ENCODE measurements around the gene MYO3A. TPM values are rescaled to one million over a fixed set of nuclear protein-coding genes. Genes with fewer than 3 reads are reported as not detected.

MYO3A gene
- total and polyA plus RNA-seq, 2 experiments from 2014 or later, result 3.0 to 10.7 TPM

DNA sequence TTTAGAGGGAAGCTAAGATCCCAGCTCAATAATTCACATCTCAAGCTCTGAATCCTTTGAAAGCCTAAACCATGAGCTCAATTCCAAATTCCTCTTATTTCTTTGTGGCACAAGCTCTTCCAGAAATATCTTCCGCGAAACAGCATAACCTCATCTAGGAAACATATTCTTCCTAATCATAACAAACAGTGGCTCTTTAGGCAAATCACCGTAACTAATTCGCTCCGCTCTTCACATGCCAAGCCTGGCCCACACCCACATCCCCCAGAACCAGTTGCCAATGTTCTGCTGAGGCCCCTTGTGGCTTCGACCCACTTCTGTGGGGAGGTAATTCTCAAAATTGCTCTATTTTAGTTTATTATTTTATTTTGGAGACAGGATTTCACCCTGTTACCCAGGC is 301.7 kb downstream of the MYO3A start (continued):
- TF ChIP-seq, protein P1, sequence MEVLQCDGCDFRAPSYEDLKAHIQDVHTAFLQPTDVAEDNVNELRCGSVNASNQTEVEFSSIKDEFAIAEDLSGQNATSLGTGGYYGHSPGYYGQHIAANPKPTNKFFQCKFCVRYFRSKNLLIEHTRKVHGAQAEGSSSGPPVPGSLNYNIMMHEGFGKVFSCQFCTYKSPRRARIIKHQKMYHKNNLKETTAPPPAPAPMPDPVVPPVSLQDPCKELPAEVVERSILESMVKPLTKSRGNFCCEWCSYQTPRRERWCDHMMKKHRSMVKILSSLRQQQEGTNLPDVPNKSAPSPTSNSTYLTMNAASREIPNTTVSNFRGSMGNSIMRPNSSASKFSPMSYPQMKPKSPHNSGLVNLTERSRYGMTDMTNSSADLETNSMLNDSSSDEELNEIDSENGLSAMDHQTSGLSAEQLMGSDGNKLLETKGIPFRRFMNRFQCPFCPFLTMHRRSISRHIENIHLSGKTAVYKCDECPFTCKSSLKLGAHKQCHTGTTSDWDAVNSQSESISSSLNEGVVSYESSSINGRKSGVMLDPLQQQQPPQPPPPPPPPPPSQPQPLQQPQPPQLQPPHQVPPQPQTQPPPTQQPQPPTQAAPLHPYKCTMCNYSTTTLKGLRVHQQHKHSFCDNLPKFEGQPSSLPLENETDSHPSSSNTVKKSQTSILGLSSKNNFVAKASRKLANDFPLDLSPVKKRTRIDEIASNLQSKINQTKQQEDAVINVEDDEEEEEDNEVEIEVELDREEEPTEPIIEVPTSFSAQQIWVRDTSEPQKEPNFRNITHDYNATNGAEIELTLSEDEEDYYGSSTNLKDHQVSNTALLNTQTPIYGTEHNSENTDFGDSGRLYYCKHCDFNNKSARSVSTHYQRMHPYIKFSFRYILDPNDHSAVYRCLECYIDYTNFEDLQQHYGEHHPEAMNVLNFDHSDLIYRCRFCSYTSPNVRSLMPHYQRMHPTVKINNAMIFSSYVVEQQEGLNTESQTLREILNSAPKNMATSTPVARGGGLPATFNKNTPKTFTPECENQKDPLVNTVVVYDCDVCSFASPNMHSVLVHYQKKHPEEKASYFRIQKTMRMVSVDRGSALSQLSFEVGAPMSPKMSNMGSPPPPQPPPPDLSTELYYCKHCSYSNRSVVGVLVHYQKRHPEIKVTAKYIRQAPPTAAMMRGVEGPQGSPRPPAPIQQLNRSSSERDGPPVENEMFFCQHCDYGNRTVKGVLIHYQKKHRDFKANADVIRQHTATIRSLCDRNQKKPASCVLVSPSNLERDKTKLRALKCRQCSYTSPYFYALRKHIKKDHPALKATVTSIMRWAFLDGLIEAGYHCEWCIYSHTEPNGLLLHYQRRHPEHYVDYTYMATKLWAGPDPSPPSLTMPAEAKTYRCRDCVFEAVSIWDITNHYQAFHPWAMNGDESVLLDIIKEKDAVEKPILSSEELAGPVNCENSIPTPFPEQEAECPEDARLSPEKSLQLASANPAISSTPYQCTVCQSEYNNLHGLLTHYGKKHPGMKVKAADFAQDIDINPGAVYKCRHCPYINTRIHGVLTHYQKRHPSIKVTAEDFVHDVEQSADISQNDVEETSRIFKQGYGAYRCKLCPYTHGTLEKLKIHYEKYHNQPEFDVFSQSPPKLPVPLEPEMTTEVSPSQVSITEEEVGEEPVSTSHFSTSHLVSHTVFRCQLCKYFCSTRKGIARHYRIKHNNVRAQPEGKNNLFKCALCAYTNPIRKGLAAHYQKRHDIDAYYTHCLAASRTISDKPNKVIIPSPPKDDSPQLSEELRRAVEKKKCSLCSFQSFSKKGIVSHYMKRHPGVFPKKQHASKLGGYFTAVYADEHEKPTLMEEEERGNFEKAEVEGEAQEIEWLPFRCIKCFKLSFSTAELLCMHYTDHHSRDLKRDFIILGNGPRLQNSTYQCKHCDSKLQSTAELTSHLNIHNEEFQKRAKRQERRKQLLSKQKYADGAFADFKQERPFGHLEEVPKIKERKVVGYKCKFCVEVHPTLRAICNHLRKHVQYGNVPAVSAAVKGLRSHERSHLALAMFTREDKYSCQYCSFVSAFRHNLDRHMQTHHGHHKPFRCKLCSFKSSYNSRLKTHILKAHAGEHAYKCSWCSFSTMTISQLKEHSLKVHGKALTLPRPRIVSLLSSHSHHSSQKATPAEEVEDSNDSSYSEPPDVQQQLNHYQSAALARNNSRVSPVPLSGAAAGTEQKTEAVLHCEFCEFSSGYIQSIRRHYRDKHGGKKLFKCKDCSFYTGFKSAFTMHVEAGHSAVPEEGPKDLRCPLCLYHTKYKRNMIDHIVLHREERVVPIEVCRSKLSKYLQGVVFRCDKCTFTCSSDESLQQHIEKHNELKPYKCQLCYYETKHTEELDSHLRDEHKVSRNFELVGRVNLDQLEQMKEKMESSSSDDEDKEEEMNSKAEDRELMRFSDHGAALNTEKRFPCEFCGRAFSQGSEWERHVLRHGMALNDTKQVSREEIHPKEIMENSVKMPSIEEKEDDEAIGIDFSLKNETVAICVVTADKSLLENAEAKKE (CRISPR knock-in tag; IDR thresholded peaks at IDR 0.05), result no peak
- no peak for TF ChIP-seq CREB1 (CRISPR knock-in tag; IDR thresholded peaks at IDR 0.05; ENCODE audit: low read depth)

DNA sequence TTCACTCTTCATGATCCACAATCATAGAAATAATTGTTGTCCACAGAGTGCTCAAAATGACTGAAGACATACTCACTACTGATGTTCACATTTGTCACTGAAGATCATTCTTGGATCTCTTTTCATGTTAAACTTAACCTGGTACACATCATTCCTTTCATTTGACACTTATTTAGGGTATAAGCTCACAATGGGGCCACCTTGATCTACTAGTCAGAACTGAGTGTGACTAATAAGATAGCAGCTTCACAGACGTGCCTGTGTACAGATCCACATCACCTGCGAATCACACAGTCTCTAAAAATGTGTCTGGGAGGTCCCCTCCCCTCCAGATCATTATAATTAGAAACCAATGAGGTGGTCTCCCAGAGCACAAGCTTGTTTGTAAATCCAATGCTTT is 304.3 kb downstream of the MYO3A start:
- Mint-ChIP-seq H3K4me1 (peaks cover 12% of the 10 kb centered on the region), H3K36me3 (ENCODE audit: low read depth) (no peaks in the 10 kb centered on the region), H3K27me3 (ENCODE audit: insufficient read depth, low read depth, poor library complexity) (peaks cover 2% of the 10 kb centered on the region), H3K27ac (no peak overlapping the region), H3K4me3 (no peak overlapping the region), H3K9me3 (no peaks in the 10 kb centered on the region)
- Histone ChIP-seq H4K20me1 (replicated peaks; ENCODE audit: insufficient read depth) (no peaks in the 10 kb centered on the region), H3K4me3 (no peak overlapping the region), H3K79me2 (replicated peaks; ENCODE audit: insufficient read depth) (no peaks in the 10 kb centered on the region), H3K36me3 (ENCODE audit: insufficient read depth) (no peaks in the 10 kb centered on the region), H3K4me2 (no peak overlapping the region), H2AFZ (no peak overlapping the region), H3K27me3 (ENCODE audit: insufficient read depth) (no peaks in the 10 kb centered on the region), H3K27ac (ENCODE audit: low read depth) (no peak overlapping the region), H3K9me2 (ENCODE audit: insufficient read depth) (no peaks in the 10 kb centered on the region), H3F3A (replicated peaks; ENCODE audit: low read depth) (no peaks in the 10 kb centered on the region), H3K4me1 (ENCODE audit: insufficient read depth) (peaks cover 8% of the 10 kb centered on the region)
- ATAC-seq (no peak), DNase-seq (ENCODE audit: low spot score) (no peak)
- TF ChIP-seq JUNB (IDR thresholded peaks at IDR 0.05; ENCODE audit: unreplicated experiment), result no peak
- TF ChIP-seq ZNF331 (CRISPR knock-in tag; IDR thresholded peaks at IDR 0.05; ENCODE audit: low read depth), result no peak
- no peak for TF ChIP-seq CREB1 (CRISPR knock-in tag; IDR thresholded peaks at IDR 0.05; ENCODE audit: low read depth)
- TF ChIP-seq, protein P2, sequence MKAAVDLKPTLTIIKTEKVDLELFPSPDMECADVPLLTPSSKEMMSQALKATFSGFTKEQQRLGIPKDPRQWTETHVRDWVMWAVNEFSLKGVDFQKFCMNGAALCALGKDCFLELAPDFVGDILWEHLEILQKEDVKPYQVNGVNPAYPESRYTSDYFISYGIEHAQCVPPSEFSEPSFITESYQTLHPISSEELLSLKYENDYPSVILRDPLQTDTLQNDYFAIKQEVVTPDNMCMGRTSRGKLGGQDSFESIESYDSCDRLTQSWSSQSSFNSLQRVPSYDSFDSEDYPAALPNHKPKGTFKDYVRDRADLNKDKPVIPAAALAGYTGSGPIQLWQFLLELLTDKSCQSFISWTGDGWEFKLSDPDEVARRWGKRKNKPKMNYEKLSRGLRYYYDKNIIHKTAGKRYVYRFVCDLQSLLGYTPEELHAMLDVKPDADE (IDR thresholded peaks at IDR 0.05), result no peak
- no peak for TF ChIP-seq POLR2AphosphoS5 (IDR thresholded peaks at IDR 0.05; ENCODE audit: low read depth)
- TF ChIP-seq, protein P1 (CRISPR knock-in tag; IDR thresholded peaks at IDR 0.05), result no peak
- TF ChIP-seq STAT1 (IDR thresholded peaks at IDR 0.05; ENCODE audit: unreplicated experiment), result no peak
